NK-92 treated with Interleukin-12 subunit alpha and Interleukin-12 subunit beta, amount 100 ng/mL, for 24 hours (cell line): Measurements from ENCODE around the gene ADAMTS1.
"Not testable (repeated sequence)": the region's sequence is repeated elsewhere in the genome, so short reads cannot be mapped to it uniquely, and the experiment has no call there.

Source experiments
- DNase-seq: peaks from one replicate; lab custom pipeline; 2025; lab: John Stamatoyannopoulos, UW

The ADAMTS1 gene

DNA sequence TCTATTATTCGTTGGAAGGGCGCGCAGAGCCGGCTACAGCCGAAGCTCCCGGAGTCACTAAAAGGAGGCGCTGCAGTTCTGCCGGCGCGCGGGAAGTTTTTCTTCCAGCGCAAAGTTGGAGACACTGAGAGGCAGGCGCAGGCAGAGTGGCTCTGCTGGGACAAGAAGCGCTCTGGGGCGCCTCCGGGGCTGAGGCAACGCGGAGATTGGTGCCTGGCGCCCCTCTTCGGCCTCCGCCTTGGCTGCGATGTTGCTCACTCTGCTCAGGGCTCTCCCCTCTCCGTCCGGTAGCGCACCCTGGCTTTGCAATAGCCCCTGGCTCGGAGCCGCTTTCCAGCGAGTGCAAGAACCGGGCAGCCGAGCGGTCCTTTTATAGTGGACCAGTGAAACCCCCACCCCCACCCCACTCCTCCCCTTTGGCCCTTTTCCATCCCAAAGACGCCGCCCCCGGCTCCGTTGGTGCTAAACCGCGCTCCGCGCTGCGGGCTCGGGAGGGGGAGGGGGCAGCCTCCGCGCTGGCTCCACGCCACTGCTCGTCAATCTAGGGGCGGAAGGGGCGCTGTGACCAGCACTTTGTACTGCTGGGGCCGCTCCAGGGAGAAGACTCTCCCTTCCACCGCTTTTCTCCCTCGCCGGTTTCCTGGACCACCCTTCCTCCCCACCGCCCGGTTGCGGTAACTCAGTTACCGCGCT, at the start of gene ADAMTS1:
Gene ADAMTS1, minus strand, starts transcription at position 344 of the 693 bp plus-strand sequence. CDS start 455 bp downstream, outside the sequence.
- no peak for DNase-seq

GRCh38 chr21:26892151-26892550, 46.9 kb upstream of the ADAMTS1 start:
- no peak for DNase-seq

DNA sequence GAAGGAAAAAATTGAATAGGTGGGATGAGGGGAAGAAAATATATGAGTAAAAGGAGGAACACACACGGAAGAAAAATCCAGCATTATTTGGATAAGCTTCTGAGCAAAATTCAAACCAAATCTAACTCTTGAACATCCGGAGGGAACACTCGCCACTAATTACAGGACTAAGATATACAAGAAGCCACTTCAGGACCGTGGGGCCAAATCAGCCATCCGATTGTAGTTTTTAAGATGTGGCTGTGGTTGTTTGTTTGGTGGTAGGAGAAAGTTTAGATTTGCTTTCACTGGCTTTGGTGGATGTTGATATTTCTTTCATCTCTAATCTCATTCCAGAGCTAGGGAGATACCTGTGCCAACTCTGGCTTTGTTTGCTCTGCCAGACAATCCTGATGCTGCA, 43.7 kb upstream of the ADAMTS1 start:
- no peak for DNase-seq

DNA sequence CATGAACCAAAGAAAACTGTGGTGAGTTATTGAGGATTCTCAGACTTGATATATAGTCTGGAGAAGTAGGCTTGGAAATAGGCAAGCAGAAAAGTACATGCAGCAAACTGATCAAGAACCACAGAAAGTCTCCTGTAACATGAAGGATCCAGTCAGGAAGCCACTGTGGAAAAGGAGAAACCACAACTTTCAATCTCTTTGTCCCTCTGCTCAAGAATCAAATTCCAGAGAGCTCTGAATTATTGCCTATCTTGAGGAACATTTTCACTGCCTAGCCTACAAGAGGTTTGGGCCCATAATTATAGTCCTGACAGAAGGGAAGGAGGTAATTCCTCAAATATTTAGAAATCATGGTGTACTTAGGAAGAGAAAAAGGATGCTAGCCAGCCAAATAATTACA, 43.0 kb upstream of the ADAMTS1 start:
- DNase-seq, result no peak

DNA sequence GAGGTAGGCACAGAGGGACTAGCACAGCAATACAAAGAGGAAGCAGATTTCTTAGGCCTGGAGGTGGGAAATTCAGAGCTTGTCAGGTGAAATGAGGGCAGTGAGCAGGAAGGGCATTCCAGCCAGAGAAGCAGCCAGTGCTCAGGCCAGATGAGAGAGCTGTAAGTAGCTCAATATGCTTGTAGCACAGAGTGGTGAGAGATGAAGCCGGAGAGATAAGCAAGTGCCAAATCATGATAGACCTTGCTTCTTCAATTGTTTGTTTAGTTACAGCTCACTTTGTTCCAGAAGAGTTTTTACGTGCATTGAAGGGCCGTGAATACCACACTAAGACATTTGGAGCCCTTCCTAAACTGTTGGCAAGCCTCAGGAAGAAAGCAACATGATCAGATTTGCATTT, 42.0 kb upstream of the ADAMTS1 start:
- DNase-seq, result no peak

GRCh38 chr21:26884436-26884835, 39.2 kb upstream of the ADAMTS1 start:
- DNase-seq, result no peak

DNA sequence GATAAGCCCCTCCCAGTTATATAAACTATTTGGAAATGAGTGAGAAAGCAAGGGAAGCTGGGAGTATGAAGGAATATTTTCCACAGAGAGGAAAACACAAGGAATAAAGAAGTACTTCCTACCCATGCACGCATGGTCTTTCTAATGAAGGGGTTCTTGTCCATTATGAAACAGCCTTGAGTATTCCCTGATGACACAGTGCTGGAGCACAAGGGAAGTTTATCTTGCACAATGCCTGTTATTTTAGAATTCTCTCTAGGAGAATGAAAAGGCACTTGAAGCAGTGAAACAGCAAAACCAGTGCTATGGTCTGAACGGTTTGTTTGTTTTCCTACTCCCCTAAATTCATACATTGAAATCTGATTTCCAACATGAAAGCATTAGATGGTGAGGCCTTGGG, 38.6 kb upstream of the ADAMTS1 start:
- no peak for DNase-seq

- DNase-seq, result no peak
Measured at GRCh38 chr21:26881504-26882228, 36.5 kb upstream of the ADAMTS1 start.

- no peak for DNase-seq
Measured at GRCh38 chr21:26877018-26877417, 31.8 kb upstream of the ADAMTS1 start.

- no peak for DNase-seq
Measured at GRCh38 chr21:26874347-26874746, 29.1 kb upstream of the ADAMTS1 start.

DNA sequence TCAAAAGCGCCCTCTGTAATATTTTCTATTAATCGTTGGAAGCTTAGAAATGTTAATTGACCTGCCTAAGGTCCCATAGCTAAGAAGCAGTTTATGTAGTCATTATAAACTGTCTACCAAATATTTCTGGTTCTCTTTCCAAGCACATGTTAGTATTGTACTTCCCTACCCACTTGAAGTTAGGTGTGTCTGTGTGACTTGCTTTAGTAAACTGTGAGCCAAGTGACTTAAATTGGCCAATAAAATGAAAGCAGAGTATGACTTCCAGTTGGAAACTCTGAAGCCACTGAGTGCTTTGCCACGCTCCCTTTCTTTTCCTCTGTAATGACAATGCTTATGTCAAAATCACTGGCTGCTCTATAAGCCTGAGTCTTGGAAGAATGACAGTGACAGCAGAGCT, 20.6 kb upstream of the ADAMTS1 start:
- DNase-seq, result no peak

DNA sequence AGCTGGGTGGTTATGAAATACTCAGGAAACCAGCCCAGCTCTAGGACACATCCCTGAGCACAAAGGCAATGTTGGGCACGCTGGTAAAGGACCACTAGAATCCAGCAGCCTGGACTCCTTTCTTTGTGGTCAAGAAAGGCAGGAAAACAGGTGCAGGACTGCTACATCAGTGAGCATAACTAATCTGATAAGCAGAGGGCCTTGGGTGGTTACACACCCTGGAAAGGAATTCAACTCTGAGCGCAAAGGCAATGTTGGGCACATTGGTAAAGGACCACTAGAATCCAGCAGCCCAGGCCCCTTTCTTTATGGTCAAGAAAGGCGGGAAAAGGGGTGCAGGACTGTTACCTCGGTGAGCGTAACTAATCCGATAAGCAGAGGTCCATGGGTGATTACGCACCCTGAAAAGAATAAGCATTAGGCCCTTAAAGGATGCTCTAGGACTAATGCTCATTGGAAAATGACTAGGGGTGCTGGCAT, 11.7 kb upstream of the ADAMTS1 start:
- DNase-seq, result not testable (repeated sequence)

DNA sequence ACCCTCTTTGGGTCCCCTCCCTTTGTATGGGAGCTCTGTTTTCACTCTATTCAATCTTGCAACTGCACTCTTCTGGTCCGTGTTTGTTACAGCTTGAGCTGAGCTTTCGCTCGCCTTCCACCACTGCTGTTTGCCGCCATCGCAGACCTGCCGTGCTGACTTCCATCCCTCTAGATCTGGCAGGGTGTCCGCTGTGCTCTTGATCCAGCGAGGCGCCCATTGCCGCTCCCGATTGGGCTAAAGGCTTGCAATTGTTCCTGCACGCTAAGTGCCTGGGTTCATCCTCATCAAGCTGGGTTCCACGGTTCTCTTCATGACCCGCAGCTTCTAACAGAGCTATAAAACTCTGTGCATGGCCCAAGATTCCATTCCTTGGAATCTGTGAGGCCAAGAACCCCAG, 9.5 kb upstream of the ADAMTS1 start:
- not testable (repeated sequence) for DNase-seq

DNA sequence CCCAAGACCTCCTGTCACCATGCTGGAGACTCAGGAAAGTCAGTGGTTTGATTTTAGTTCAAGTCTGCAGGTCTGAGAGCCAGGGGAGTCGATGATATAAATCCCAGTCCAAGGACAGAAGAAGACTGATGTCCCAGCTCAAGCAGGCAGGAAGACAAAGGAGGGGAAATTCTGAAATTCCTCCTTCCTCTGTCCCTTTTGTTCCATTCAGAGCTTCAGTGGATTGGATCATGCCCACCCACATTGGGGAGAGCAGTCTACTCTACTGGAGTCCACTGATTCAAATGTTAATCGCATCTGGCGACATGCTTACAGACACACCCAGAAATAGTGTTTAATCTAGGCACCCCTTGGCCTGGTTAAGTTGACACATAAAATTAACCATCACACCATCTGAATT, 7.2 kb upstream of the ADAMTS1 start:
- no peak for DNase-seq

DNA sequence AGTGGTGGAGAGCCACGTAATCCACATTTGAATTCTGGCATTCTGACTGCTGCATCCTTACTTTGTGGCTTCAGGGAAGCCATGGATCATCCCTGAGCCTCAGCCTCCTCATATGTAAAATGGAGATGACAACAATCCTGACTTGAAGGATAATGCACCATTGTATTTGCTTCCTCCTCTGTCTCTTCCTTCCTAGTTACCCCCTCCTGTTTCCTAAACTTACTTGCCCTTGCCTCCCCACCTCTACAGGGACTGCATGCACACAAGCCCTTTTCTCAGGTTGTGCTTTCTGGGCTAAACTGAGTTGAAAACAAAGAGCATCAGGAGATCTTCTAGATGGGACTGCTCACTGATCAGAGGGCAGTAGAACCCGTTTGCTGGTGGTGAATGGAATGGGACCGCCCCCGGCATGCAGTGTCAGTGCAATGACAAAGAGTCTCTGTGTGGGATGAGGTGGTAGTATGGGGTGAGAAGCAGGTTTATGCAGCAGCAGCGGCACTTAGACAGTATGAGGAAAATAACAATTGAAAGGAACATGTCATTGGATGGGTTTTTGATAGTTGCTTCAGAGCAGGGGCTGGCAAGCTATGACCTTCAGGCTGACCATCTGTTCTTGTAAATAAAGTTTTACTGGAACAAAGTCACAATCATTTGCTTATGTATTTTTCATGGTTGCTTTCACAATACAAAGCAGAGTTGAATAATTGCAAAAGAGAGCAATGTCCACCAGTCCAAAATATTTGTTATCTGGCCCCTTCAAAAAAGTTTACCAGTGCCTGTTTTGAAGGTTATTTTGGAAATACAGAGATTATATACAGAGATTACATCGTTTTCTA, 6.1 kb upstream of the ADAMTS1 start:
- no peak for DNase-seq

GRCh38 chr21:26850116-26850643, 5.0 kb upstream of the ADAMTS1 start:
- no peak for DNase-seq

DNA sequence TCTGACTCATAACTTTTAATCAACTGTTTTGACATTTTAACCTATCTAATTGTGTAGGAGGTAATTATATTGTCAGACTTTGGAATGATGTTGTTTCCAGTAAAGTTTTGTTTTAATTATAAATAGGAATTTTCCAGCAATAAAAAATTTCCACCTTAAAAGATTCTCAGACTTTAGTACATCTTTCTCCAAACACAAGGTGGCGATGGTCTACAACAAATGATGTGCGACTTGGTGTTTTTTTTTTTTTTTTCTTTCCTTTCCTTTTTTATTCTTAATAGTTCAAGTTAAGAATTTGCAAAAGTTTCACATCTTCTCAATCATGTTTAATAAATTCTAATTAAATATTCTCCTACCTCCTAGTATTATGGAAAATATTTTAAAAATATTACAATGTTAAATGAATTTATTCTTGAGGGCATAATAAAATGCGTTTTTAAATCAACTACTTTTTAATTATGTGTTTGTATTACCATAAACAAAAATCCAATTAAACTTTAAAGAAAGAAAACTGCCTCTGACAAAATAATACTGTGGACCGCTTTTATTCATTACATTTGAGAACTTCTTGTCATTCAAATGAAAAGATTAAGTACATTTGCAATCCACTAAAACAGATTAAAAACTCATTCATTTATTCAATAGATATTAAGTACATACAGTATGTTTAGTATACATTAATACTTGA, 4.4 kb upstream of the ADAMTS1 start:
- DNase-seq, result no peak

GRCh38 chr21:26847921-26848320, 2.7 kb upstream of the ADAMTS1 start:
- no peak for DNase-seq

GRCh38 chr21:26847002-26847401, 1.8 kb upstream of the ADAMTS1 start:
- DNase-seq, result no peak

- no peak for DNase-seq
Measured at GRCh38 chr21:26846036-26846931, 1.1 kb upstream of the ADAMTS1 start.

GRCh38 chr21:26845759-26846035, 488 bp upstream of the ADAMTS1 start:
- DNase-seq, result no peak
